Nucleus accumbens (tissue), 56 donors: ENCODE results near the gene TNPO2.
"Not testable (repeated sequence)": the region's sequence is repeated elsewhere in the genome, so short reads cannot be mapped to it uniquely, and the experiment has no call there.

Experiments
- DNase-seq, 56 donors: peaks; one replicate each; lab custom pipeline; 2025; lab: John Stamatoyannopoulos, UW

TNPO2 gene

GRCh38 chr19:12745166-12745897 is 21.6 kb upstream of the TNPO2 start:
- no peak for DNase-seq

- no peak for DNase-seq
These were observed 14.2 kb upstream of the TNPO2 start for GRCh38 chr19:12737835-12738351.

GRCh38 chr19:12736995-12737834 is 13.5 kb upstream of the TNPO2 start, which contains the start of gene GET3:
GET3 (plus strand) TSS chr19:12737497; CDS start chr19:12737506, 9 bp downstream.
- DNase-seq = peak; percentile 41 to 99 (median 88)

DNA sequence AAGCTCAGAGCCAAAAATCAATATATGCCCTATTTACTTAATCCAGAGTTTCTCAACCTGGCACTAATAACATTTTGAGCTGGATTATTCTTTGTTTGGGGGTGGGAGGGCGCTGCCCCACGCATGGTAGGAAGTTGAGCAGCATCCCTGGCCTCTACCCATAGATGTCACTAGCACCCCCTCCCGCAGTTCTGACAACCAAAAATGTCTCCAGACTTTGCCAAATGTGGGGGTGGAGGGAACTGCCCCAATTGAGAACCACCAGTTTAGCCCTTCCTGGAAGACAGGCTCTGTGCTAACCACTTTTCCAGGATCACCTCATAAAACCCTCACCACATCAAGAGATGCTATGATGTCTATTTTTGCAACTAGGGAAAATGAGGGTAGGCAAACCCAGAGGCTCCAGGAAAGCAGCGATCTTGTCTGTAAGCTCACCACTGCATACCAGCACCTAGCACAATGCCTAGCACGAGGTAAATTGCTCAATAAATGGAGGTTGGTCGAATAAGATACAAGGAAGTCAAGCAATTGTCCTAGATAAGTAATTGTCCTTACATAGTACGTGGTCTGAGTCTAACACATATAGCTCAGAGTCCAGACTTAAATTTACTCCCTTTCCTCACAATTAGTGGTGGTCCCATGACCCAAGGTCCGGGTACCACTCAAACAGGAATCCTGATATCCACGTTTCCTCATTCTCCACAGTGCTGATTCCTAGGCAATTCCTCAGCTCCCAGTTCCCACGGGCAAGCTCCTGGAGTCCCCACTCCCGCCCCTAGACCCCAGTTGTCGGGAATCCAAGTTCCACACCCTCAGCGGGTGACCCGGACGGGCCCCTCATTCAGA is 9.9 kb upstream of the TNPO2 start:
- peak in 8 of 56 donors; percentile 1 to 22 (median 6) for DNase-seq

- DNase-seq = no peak
These were observed 7.6 kb upstream of the TNPO2 start for GRCh38 chr19:12731337-12731736.

GRCh38 chr19:12730064-12730463 is 6.3 kb upstream of the TNPO2 start:
- DNase-seq = no peak

DNA sequence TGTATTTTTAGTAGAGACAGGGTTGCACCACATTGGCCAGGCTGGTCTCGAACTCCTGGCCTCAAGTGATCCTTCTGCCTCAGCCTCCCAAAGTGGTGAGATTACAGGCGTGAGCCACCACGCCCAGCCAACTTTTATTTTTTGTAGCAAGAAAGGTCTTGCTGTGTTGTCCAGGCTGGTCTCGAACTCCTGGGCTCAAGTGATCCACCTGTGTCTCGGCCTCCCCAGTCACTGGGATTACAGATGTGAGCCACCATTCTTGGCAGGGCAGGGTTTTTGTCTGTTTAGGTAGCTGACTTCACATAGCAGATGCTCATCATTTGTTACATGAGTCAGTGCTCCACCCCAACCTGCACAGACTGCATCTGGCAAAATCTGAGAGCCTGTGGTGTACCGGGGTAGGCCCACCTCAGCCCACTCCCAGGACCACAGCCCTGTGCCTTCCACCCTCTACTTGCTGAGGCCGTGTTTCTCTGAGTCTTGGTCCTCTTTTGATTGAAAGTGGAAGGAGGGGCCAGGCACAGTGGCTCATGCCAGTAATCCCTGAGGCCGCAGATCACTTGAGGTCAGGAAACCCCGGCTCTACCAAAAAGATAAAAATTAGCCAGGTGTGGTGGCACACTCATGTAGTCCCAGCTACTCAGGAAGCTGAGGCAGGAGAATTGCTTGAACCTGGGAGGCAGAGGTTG is 4.2 kb upstream of the TNPO2 start:
- no peak for DNase-seq

DNA sequence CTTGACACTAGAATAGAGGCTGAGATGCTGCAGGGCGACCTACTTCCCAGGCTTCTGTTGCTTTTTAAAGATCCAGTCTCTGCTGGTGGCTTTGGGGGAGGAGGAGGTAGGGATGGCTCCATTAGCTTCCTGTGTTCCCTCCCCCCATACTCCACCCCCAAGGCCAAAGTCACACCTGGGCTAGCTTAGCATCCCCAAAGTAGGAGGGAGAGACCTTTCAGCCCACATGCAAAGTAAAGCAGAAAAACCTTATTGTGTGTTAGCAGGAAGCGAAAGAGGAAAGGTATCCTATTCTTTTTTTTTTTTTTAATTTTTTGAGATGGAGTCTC is 3.2 kb upstream of the TNPO2 start:
- DNase-seq = no peak

DNA sequence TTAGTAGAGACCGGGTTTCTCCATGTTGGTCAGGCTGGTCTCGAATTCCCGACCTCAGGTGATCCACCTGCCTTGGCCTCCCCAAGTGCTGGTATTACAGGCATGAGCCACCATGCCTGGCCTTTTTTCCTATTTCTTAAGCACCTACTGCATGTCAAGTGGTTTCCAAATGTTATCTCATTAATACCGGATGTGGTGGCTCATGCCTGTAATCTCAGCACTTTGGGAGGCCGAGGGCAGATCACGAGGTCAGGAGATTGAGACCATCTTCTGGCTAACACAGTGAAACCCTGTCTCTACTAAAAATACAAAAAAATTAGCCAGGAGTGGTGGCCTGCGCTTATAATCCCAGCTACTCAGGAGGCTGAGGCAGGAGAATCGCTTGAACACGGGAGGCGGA is 1.9 kb upstream of the TNPO2 start:
- DNase-seq = not testable (repeated sequence)

DNA sequence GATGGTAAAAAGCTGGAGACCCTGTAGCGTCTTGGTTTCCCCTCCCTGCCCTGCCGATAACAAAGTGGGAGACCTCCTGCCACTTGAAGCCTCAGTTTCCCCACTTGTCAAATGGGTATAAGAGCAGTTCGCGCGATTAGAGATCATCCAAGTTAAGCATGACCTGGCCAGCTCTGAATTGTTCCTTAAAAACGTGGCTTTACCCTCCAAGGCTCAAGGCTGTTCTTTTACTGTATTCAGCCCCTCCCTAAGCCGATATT is 421 bp downstream of the TNPO2 start:
- DNase-seq = no peak

DNA sequence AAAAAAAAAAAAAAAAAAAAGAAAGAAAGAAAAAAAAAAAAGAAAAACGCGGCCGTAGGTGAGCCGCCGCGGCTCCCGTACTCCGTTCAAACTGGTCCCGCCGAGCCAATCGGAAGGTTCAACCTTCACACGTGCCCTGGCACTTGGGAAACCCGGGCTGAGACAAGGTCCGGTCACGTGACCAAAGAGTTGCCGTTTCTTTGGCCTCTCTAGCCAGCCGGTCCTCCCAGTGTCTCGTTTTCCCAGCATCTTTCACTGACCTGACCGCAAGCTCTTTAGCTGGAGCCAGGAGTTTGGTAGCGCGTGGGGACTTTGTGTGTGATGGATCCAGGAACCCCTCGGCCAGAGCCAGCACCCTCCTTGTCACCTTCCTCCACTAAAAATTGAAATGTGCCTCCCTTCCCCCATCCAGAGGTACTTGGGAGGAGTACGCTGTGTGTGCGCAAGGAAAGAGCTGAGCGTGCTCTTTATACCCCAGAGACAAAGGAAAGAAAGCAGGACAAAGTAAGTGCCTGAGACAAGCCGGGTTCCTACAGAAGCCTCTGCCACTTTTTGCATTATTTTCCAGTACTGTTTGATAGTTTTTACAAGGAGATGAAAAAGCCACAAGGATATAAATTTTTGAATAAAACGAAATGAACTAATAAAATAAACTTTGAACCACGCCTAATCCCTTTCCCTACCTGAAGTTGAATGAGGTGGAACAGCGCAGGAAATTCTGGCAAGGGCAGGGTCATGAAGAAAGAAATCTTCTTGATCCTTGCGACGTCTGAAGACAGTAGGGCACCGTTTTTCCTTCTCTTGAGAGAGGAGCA is 959 bp downstream of the TNPO2 start:
- DNase-seq = peak in 55 of 56 donors; percentile 76 to 99 (median 92)

DNA sequence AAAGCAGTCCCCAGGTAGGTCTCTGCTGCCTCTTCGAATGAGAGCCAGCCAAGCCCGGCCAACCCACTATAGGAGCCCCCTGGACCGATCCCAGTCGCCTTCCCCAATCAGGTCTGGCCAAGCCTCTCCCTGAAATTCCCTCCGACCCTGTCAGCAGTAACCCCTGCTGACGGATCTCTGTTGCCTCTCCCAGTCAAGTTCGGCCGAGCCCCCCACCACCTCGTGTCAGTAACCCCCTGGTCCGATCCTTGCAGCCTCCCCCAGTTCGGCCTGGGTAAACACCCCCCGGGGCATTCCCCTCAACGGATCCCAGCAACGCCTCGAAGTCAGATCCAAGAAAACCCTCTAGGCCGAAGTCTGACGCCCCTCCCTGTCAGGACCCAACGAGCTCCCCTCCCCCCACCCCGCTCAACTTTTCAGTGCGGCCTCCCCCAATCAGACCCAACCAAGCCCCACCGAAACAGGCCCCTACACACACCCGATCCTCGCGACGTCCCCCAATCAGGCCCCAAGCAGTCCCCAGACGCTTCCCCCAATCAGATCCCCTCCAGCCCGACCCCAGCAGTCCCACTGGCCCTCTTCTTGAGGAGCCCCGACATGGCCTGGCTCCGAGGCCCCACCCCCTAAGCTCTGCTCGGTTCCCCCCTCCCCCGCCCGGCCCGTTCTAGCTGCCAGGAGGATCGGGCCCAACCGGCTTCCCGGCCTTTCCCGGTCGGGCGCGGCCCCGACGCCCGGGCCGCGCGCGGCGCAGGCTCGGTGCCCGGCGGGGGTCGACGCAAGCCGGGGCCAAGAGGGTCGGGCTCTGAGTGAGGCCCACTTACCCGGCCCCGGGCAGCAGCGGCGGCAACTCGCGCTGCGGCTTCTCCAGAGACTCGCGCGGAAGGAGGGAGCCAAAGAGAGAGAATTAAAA is 1.8 kb downstream of the TNPO2 start:
- DNase-seq = peak in 51 of 56 donors; percentile 1 to 77 (median 58)

DNA sequence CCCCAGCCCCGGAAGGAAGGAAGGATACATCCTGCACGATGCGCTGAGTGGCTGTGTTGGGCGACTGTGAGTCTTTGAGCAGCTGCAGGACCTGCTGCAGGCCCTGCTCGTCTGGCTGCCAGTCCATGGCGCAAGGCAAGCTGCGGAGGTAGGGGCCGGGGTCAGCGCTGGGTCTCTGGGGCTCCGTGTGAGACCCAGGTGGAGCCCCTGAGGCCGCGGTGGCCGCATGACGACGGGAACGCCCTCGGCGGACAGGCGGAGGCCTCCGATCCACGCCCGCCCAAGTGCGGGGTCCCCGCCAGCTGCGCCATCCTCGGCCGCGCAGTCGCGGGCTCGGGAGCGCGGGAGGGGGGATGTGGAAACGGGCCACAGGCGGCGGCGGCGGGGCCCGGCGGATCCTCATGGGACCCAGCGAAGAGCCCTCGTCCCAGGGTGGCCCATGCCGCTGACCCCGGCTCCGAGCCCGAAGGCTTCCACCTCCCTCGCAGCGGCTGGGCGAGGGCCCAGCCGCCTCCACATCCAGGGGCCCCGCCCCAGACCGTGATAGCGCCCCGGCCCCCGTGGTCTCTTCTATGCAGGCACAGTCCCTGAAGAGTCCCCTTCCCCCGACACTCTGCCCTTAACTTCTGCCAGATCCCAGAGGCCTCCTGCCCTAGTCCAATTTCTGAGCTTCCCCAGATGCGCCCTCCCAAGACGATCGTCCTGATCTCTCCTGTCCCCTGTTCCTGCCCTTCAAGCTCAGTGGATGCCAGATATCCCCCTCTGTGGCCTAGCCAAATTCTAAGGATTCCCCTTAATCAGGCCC is 2.7 kb downstream of the TNPO2 start:
- DNase-seq = peak in 18 of 56 donors; percentile 3 to 55 (median 29)

GRCh38 chr19:12720296-12720695 is 3.4 kb downstream of the TNPO2 start:
- DNase-seq = no peak

DNA sequence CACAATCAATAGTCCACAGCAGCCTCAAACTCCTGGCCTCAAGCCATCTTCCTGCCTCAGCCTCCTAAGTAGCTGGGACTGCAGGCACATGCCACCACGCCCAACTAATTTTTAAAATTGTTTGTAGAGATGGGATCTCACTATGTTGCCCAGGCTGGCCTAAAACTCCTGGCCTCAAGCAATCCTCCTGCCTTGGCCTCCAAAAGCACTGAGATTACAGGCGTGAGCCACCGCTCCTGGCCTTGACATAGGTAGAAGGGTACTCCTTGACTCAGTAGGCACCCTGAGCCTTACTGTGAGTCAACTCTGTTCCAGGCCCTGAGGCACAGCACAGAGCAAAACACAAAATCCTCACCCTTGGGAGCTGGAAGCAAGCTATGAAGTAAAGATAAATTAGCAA is 7.8 kb downstream of the TNPO2 start:
- DNase-seq = no peak

GRCh38 chr19:12715102-12715501 is 8.6 kb downstream of the TNPO2 start:
- no peak for DNase-seq

GRCh38 chr19:12713304-12713703 is 10.4 kb downstream of the TNPO2 start:
- DNase-seq = not testable (repeated sequence)
